ENCODE measurements around the gene TCF7L2.

Gene TCF7L2

GRCh38 chr10:113027230-113027573, 77.2 kb downstream of the TCF7L2 start:
- no peak for DNase-seq

DNA sequence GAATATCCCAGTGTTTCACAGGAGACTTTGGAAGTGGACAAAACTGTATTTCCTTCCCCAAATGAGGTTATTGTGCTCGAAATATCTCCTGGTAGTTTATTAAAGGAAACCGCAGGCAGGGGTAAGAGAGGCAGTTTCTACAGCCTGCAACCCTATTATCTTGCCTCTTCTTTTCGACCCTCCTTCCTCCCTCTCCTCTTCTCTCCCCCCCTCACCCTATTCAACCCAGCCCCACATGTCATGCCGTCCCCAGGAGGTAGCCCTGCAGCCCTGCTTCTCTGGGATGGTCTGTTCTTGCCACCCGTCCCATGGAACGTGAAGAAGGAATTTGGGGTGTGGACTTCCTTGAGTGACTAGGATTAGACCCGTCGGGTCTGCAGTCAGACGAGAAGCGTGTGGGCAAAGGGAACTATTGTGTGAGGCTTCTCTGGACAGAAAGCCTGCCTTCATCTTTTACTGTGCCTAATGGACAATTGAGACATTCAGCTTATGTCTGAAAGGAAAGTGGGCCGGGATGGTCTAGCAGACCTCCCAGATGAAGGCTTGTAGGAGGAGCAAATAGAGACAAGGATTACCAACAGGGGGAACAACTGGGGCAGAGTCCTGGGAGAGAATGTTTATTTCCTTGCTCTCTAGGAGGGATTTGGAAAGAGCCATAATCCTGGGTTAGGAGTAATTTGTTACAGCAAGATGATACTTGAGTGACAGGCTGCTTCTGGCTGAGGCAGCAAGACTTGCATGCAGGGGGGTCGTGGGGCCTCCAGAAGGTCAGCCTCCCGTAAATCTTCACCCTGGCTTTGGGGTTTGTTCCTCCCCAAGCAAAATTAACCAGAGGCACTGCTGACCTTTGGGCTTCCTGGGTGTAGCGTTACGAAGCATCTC, 77.8 kb downstream of the TCF7L2 start:
- no peak for DNase-seq

DNA sequence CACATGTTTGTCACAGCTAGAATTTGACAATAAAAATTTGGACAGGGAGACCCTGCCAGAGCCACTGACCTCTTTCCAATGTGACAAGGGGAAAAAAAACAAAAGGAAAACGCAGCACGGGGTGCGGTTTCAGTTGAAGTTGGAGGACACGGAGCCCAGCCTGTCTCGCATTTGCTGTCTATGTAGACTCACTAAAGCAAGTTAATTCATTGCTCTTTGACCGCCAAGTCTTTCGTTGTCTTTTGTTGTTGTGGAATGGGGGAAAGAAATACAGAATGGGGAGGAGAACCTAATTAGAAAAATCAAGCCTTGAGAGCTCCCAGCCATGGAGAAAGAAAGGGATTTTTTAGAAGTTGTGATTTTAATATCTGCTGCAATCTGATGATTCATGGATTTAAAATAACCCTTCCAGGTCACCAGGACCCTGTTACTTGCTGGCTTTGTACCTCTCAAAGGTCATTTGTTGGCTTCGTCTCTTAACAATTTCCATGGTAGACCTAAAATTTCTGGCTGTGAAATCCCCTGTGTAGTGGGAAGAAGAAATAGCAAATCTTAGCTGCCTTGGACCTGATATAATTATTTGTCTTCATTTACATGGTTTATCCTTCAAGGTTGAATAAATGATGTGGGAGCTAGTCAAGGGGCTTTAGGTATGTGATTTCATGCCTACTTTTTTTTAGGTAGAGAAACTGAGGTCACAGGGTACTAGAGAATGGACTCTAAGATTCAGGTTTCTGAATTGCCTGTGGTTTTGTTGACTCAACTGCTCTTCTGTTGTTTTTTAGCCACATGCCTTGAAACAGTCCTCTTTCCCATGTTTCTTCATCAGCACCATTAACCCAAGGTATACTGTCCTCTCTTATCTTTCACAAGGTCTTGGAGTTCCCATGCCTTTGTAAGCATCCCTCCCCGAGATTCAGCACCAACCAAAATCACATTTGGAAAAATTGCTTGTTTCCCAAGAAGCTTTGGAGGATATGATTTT, 78.7 kb downstream of the TCF7L2 start:
- DNase-seq, result no peak

- no peak for DNase-seq
Observed at GRCh38 chr10:113030453-113030852, 80.4 kb downstream of the TCF7L2 start.

DNA sequence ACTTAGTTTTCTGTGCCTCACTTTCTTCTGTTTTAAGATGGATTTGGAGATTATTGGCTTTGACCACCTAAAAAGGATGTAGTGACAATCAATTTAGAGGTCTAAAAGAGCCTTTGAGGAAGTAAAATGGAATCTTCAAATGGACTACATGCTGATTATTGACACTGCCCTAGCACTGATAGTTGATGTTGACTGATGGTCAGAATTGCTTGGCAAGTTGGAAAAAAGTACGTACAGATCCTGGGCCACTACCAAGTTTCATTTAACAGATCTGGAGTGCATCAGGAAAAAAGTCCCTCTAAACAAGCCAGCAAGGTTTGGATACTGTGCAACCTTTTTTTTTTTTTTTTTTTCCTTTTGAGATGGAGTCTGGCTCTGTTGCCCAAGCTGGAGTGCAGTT, 81.1 kb downstream of the TCF7L2 start:
- no peak for DNase-seq

DNA sequence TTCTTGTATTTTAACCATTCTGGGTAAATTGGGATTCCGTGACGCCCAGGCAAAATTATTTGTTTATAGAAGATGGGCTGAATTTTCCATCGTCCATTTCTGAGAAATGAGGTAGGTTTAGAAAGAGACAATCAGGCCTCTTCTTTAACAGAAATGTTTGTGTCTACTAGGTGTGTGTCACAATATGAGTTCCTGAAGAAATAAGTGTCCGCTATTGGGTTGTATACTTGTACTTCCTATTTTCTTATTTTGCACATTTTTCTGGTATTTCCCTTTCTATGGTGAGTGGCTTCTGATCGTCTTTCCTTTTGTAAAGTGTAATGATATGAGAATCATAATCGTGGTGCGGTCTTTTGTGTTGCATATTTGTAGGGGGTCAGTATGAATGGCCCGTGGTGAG, 83.9 kb downstream of the TCF7L2 start:
- no peak for DNase-seq

DNA sequence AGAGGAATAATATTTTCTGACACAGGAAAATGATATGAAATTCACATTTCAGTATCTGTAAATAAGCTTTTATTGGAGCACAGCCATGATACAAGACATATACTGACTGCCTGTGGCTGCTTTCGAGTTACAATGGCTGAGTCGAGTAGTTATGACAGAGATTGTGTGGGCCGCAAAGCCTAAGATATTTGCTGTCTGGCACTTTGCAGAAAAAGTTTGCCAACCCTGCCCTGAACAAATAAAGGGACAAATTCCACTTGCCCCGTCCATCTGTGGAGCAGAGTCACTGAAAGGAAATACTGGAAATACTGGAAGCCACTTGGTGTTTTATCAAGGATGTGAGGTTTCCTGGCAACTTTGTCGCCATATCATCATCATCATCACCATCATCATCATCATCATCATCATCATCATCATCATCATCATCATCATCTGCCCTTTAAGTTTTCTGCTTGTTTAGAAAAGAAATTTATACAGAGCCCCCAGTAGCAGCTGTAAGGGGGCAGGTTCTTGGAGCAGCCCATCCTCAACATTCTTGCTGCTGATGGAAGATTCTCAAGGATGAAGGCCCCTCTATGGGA, 85.8 kb downstream of the TCF7L2 start:
- no peak for DNase-seq

DNA sequence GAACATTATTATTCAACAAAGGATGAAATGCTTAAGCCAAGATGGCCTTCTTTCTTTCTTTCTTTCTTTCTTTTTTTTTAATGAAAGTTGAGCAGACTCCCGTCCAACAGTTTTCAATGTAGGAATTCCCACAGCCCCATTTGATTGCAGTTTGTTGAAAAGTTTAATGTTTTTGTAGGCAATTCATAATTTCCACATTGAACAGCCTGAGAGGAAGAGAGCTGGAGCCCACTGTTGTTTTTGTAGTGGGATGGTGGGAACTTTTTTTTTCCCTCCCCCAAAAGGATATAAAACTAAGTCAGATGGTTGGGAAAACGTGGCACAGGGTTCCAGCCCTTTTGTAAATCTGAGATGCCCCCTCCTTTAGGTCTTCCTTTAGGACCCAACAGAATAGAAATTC, 86.6 kb downstream of the TCF7L2 start:
- no peak for DNase-seq

DNA sequence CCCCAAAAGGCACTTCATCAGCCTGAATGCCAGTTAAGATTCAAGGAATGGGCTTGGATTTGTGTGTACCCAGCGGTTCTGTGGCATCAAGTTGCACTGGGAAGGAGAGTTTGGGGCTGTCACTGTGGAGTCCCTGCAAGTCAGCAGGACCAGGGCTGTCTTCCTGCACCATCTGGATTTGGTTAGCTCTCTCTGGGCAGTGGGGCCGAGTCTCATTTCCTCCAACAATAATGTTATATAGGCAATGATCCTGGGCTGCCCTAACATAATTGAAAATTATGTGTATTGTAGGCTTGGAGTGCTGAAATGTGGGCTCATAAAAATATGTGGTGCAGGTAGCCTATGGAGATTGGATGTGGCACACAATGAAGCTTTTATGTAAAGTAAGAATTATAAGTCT, 87.2 kb downstream of the TCF7L2 start:
- no peak for DNase-seq

DNA sequence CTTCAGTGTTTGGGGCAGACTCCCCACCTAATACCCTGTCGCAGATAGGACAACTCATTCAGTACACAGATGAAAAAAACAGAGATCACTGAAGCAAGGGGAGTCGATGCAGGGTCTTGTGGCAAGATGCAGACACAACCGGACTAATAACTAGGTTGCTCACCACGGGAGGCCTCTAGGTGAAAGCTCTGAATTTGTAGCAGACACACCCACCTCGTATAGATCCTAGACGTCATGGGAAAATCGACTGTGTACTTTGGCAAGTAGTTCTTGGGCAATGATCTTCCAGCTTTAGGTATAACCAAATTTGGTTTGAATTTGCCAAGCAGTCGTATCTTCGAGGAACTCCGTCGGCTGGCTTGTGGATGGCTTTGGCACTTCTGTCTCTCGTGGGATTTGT, 88.1 kb downstream of the TCF7L2 start:
- no peak for DNase-seq

DNA sequence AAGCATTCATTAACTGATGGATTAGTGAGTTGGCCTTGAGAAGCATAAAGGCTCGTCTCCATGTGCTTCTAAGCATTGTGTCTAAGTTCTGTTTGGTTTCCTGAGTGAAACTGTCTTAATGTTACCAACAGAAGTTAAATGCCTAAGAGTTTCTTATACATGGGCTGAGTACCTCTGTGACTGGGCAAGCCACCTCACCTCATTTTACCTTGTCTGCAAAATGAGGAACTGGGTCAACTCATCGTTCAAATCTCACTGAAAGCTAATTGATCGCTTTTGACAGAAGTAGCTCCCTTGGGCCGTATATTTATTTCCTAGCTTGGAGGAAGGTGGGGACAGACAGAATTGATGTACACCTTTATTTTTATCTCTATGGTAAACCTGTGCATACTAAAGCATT, 88.9 kb downstream of the TCF7L2 start:
- DNase-seq, result no peak

- no peak for DNase-seq
Observed at GRCh38 chr10:113041324-113041723, 91.3 kb downstream of the TCF7L2 start.

DNA sequence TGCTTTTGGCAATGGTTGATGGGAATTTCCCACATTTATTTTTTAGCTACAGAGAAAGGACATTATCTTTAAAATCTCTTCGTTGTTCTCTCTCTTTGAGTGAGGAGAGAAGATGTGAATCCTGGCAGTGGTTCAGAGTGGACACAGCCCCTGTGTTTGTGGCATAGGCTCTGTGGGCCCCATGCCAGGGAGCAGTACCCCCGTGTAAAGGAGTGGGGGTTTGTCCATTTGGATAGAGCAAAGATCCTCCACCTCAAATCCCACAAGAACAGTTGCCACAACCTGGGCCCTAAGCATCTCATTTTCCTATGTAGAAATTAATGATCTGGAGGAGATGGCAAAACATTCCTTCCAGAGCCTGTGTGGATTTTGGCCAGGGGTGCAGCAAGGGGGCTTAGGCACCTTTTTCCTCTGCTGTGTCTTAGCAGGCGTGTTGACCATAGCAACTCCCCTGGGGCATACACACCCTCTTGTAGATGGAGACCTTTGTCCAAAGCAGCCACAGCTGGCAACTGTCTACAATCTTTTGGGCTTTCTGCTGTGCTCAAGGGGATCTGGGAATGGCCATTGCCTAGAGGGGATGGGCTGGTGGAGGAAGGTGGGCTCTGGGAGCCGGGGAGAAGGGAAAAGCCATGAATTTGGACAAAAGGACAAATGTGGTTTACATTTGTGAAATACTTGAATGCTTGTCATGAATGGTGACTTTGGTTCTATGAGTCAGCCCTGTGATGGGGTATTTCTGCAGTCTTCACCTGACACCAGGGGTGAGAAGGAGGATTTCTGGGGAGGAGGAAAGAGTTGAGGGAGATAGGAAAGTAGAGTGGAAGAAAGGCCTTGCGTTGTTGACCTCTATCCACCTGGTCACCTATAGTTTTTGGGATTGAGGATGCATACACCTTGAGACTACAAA, 92.0 kb downstream of the TCF7L2 start:
- DNase-seq, result no peak

DNA sequence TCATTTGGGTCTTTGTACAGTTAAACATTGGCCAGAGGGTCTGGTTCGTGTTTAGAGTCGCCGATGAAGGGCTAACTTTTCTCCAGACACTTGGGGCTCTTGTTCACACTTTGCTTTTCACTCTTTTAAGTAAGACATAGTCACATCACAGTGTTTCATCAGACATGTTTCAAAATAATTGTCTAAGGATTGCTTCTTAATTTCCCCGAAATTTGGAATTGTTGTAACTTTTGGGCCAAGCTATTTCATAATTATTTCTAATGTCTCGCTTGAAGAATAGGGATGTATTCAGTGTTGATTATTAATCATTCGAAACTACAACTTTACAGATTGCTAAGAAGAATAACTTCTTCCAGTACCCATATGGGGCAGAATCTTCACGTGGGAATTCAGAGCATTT, 92.8 kb downstream of the TCF7L2 start:
- DNase-seq, result no peak

DNA sequence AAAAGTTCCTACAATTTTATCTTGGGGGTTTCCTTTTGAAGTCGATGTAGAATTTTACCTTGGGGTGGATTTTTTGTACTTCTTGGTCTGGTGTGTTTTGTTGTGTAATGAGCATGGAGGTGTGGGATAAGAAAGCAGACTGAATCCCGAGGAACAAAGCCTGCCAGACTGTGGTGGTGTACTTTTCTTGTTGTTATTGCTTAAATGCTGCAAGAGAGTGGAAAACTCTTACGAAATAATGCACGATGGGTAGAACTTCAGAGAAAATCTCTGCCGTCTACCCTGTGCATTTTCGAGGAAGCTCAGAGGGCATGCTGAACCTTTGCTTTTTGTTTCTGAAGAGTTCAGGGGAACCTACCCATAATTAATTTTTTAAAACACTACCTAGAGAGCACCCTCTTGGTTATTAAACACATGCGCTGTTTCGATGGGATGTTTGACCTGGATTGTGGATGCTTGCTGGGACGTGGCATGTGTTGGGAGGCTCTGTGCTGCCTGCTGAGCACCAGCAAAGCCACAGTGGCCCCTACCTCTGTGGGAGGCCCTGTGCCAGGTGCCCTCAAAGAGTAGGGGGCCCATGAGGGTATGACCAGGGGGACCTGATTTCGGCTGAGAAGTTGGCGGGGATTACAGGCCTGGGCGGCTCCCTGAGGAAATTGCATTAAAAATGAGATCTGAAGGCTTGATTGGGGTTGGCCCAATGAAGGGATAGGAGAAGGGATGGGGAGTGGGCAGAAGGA, 94.1 kb downstream of the TCF7L2 start:
- no peak for DNase-seq

DNA sequence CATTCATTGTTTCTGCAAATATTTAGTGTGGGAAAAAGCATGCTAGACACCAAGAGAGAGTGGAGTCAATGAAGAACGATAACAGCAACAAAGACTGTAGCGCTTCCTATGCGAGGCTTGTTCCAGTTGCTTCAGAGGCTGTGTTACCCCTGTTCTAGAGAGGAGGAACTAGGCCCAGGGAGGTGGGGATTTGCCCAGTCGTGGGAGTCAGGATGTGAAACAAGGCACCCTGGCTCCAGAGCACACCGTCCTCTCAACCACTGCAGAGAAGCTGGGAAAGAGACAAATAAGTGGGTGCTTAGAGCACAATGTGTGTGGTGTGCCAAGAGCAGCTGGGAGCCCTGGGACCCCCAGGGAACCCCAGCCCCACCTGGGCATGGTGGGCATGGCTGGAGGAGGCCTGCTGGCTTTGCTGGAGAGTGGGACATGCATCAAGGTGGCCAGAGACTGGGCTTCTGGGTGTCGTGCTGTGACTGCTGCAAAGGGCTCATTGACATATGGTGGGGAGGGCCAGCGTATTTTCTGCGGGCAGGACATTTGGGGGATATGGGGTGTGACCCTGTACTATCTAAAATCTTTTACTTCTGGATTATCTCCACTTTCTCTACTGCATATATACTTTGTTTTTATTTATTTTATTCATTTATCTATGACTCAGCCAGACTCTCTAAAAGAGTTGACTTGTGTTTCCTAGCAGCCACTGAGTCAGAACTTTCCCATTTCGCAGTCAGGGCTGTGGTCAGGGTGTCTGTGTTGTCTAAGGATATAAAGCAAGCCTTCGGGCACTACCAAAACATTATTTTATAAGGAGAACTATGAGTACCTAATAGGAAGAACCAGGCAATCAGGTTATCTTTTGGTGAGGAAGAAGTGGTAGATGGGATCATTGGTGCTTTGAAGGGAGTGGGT, 95.4 kb downstream of the TCF7L2 start:
- DNase-seq, result no peak

- no peak for DNase-seq
Observed at GRCh38 chr10:113047151-113047550, 97.1 kb downstream of the TCF7L2 start.

DNA sequence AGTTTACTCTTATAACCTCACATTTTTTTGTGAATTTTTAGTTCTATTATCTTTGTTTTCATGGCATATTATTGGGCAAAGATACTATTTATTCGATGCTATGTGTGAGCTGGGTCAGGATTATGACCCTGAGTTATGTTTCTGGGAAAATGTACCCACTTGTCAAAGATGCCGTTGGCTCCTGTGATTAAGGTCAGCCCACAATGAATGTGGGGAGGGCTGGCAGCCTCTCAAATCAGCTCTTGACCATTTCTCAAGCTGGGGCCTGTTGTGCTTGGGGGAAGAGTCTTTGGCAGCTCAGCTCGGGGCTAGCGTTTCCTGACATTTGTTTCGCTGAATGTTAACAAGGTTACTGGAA, 97.5 kb downstream of the TCF7L2 start:
- DNase-seq, result peak; percentile 42

GRCh38 chr10:113047963-113048781, 98.1 kb downstream of the TCF7L2 start:
- DNase-seq, result peak; percentile 57

DNA sequence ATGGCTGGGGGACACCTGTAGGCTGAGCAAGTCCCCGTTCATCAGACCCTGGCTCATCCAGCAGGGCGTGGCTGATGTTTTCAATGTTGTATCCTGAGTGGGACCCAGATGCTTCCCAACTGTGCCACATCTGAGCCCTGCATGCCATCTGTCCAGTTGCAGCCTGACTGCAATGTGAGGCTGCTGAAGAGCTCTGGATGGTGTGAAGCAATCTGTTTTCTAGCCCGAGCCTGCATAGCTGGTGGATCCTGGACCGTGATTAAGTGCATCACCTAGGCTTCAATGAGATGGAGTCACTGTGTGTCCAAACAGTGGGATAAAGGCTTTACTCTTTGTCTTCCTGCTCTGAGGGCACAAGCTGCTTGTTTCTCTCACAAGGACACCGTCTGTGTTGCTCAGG, 99.8 kb downstream of the TCF7L2 start:
- DNase-seq, result no peak
